Muscle of leg (tissue), 11 donors: Measurements from ENCODE around the gene ZNF853. TPM values are rescaled to one million over a fixed set of nuclear protein-coding genes. Genes with fewer than 3 reads are reported as not detected.
"Not testable (repeated sequence)": the region's sequence is repeated elsewhere in the genome, so short reads cannot be mapped to it uniquely, and the experiment has no call there.

Experiments
- DNase-seq: peaks from one replicate; pipeline ENCODE4 v3.0.0; 2013
- H3K27ac ChIP-seq: one replicate; pipeline ENCODE4 v1.5.1; 2013; ENCODE audit warnings: mild to moderate bottlenecking, low read length, control low read depth
- H3K27me3 ChIP-seq: one replicate; pipeline ENCODE4 v1.6.1; 2013; ENCODE audit warnings: low read length; ENCODE audit not compliant: control insufficient read depth, insufficient read depth
- H3K36me3 ChIP-seq: one replicate; pipeline ENCODE4 v1.6.1; 2013; ENCODE audit warnings: low read length; ENCODE audit not compliant: control insufficient read depth, insufficient read depth
- H3K4me1 ChIP-seq: one replicate; pipeline ENCODE4 v1.6.1; 2013; ENCODE audit warnings: low read length; ENCODE audit not compliant: control insufficient read depth, insufficient read depth
- H3K4me3 ChIP-seq: one replicate; pipeline ENCODE4 v1.5.1; 2013; ENCODE audit warnings: low read length, control low read depth
- H3K9me3 ChIP-seq: replicated peaks from 2 replicates; pipeline ENCODE4 v1.6.1; 2013; ENCODE audit warnings: low read depth, low read length; ENCODE audit not compliant: control insufficient read depth
- WGBS: methylation state at CpG from one replicate; pipeline ENCODE4 v1.1.5; 2013; ENCODE audit warnings: missing lambda C conversion rate; ENCODE audit not compliant: insufficient coverage; 5-methylcytosine and 5-hydroxymethylcytosine counted together
- polyA plus RNA-seq, 8 donors: library from polyadenylated mRNA; unstranded; fragments of 120-200 nt; gene quantifications; one replicate each; pipeline versions ENCODE4 v1.2.1 to v1.2.3, GENCODE V29; 2013; ENCODE audit warnings: inconsistent platforms in 1 of 8, low replicate concordance in 1 of 8; ENCODE audit not compliant: insufficient read length in 8 of 8, insufficient read depth in 1 of 8
- total RNA-seq: library from RNA; stranded (reverse); fragments of 120-200 nt; gene quantifications from one replicate; pipeline ENCODE4 v1.2.4, GENCODE V29; 2013

Gene ZNF853
- total and polyA plus RNA-seq, 9 donors: 7.2 to 16.9 (median 14.9) TPM

- peaks cover 2% of the 10 kb centered on the region for H3K4me1 ChIP-seq
- H3K27me3 ChIP-seq: no peaks in the 10 kb centered on the region
- H3K27ac ChIP-seq: no peak overlapping the region
- H3K4me3 ChIP-seq: no peak overlapping the region
- H3K9me3 ChIP-seq: no peaks in the 10 kb centered on the region
- H3K36me3 ChIP-seq: peaks cover 49% of the 10 kb centered on the region
- 91% methylated on average over 12 of the region's 20 CpGs for WGBS
- no peak for DNase-seq
These were observed 6.1 kb downstream of the ZNF853 start for GRCh38 chr7:6621195-6622133.

GRCh38 chr7:6622134-6622710, 6.8 kb downstream of the ZNF853 start:
- Histone ChIP-seq H3K4me1 (no peaks in the 10 kb centered on the region), H3K27me3 (no peaks in the 10 kb centered on the region), H3K9me3 (no peaks in the 10 kb centered on the region), H3K27ac (no peak overlapping the region), H3K4me3 (no peak overlapping the region), H3K36me3 (peaks cover 49% of the 10 kb centered on the region)
- DNase-seq: no peak
- 95% methylated on average over 65 of the region's 67 CpGs for WGBS

GRCh38 chr7:6623589-6624245, 8.3 kb downstream of the ZNF853 start:
- H3K27ac ChIP-seq: no peak overlapping the region
- no peaks in the 10 kb centered on the region for H3K27me3 ChIP-seq
- H3K4me1 ChIP-seq: no peaks in the 10 kb centered on the region
- no peak for DNase-seq
- no peaks in the 10 kb centered on the region for H3K9me3 ChIP-seq
- 60% methylated on average over 6 of the region's 15 CpGs for WGBS
- peaks cover 41% of the 10 kb centered on the region for H3K36me3 ChIP-seq
- H3K4me3 ChIP-seq: no peak overlapping the region

- no peaks in the 10 kb centered on the region for H3K9me3 ChIP-seq
- no peaks in the 10 kb centered on the region for H3K27me3 ChIP-seq
- no peak for DNase-seq
- H3K4me1 ChIP-seq: no peaks in the 10 kb centered on the region
- H3K36me3 ChIP-seq: peaks cover 41% of the 10 kb centered on the region
- WGBS: 83% methylated on average over 1 of the region's 3 CpGs
- H3K4me3 ChIP-seq: no peak overlapping the region
- no peak overlapping the region for H3K27ac ChIP-seq
These were observed 8.8 kb downstream of the ZNF853 start for GRCh38 chr7:6624246-6624611.

- Histone ChIP-seq H3K9me3 (no peaks in the 10 kb centered on the region), H3K27me3 (no peaks in the 10 kb centered on the region), H3K4me1 (no peaks in the 10 kb centered on the region), H3K4me3 (no peak overlapping the region), H3K36me3 (peaks cover 18% of the 10 kb centered on the region), H3K27ac (no peak overlapping the region)
- 100% methylated on average over 1 of the region's 6 CpGs for WGBS
- DNase-seq: no peak
These were observed 12.6 kb downstream of the ZNF853 start for GRCh38 chr7:6628045-6628444.

GRCh38 chr7:6630007-6630849, 14.8 kb downstream of the ZNF853 start:
- 68% methylated on average over 8 of the region's 11 CpGs for WGBS
- H3K36me3 ChIP-seq: peaks cover 1% of the 10 kb centered on the region
- no peaks in the 10 kb centered on the region for H3K4me1 ChIP-seq

GRCh38 chr7:6631605-6632004, 16.2 kb downstream of the ZNF853 start:
- Histone ChIP-seq H3K27ac (no peak overlapping the region), H3K27me3 (no peaks in the 10 kb centered on the region)
- WGBS: 36% methylated on average over 2 of the region's 7 CpGs

More at GRCh38 chr7:6630007-6630849, 14.8 kb downstream of the ZNF853 start:
- no peak overlapping the region for H3K27ac ChIP-seq
- no peaks in the 10 kb centered on the region for H3K27me3 ChIP-seq
- no peak overlapping the region for H3K4me3 ChIP-seq
- no peaks in the 10 kb centered on the region for H3K9me3 ChIP-seq
- no peak for DNase-seq

GRCh38 chr7:6634021-6634420, 18.6 kb downstream of the ZNF853 start:
- WGBS: 80% methylated on average over 3 of the region's 8 CpGs
- Histone ChIP-seq H3K27me3 (no peaks in the 10 kb centered on the region), H3K36me3 (peaks cover 5% of the 10 kb centered on the region), H3K9me3 (no peaks in the 10 kb centered on the region), H3K27ac (no peak overlapping the region), H3K4me3 (no peak overlapping the region), H3K4me1 (peaks cover 20% of the 10 kb centered on the region)
- no peak for DNase-seq

More at GRCh38 chr7:6631605-6632004, 16.2 kb downstream of the ZNF853 start:
- Histone ChIP-seq H3K4me3 (no peak overlapping the region), H3K9me3 (no peaks in the 10 kb centered on the region), H3K4me1 (peaks cover 6% of the 10 kb centered on the region), H3K36me3 (no peaks in the 10 kb centered on the region)
- no peak for DNase-seq

- H3K9me3 ChIP-seq, H3K27me3 ChIP-seq, H3K27ac ChIP-seq, DNase-seq, H3K4me3 ChIP-seq: not testable (repeated sequence)
- 60% methylated on average over 1 of the region's 5 CpGs for WGBS
- peaks cover 14% of the 10 kb centered on the region for H3K36me3 ChIP-seq
- H3K4me1 ChIP-seq: peaks cover 21% of the 10 kb centered on the region
These were observed 19.6 kb downstream of the ZNF853 start for GRCh38 chr7:6634971-6635370.
